IPS-18a (cell line): ENCODE data around the gene ROBO2.

Source experiments
- H3K27ac ChIP-seq: one replicate; pipeline ENCODE4 v1.5.1; 2013; ENCODE audit warnings: low read length
- H3K27me3 ChIP-seq: one replicate; pipeline ENCODE4 v1.6.1; 2013; ENCODE audit warnings: mild to moderate bottlenecking, low read length; ENCODE audit not compliant: control insufficient read depth, insufficient read depth
- H3K36me3 ChIP-seq: one replicate; pipeline ENCODE4 v1.6.1; 2013; ENCODE audit warnings: low read depth, low read length; ENCODE audit not compliant: control insufficient read depth
- H3K4me1 ChIP-seq: one replicate; pipeline ENCODE4 v1.6.1; 2013; ENCODE audit warnings: low read depth, low read length; ENCODE audit not compliant: control insufficient read depth
- H3K4me3 ChIP-seq: one replicate; pipeline ENCODE4 v1.5.1; 2013; ENCODE audit warnings: low read length
- H3K9ac ChIP-seq: one replicate; pipeline ENCODE4 v1.6.1; 2013; ENCODE audit warnings: mild to moderate bottlenecking, low read length, moderate library complexity
- H3K9me3 ChIP-seq: one replicate; pipeline ENCODE4 v1.6.1; 2013; ENCODE audit warnings: low read depth, low read length; ENCODE audit not compliant: control insufficient read depth

The ROBO2 gene

DNA sequence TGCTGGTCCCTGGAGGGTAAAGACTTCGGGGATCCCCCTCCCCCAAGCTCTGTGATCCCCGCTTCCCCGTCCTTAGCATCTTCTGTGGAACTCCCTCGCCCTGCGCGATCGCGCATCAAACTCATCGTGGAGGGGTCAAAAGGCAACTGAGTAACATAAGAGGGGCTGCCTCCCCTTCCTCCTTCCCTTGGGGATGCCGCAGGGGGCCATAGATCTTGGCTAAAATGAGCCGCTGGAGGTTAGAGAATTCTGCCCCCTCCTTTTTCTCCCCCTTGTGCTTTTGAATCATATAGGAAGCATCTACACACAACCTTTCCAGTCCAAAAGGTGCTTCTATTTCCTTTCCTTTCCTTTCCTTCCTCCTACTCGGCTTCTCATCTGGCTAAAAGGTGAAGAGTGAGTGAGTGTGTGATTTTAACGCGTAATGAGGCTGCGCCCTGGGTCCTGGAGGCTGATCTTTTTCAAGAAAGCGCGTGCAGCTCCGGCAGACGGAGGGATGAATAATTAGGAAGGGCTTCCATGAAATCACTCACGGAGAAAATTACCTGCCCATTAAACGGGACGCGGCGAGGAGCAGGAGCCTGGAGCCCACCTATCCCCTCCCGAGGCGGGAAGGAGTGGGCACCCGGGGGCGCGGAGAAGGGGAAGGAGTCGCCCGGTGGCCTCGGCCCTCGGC, 831 bp upstream of the ROBO2 start:
- peak overlapping the region; percentile 81 for H3K4me3 ChIP-seq
- peak overlapping the region; percentile 57 for H3K9ac ChIP-seq
- H3K27me3 ChIP-seq, result peaks cover 24% of the 10 kb centered on the region
- no peaks in the 10 kb centered on the region for H3K36me3 ChIP-seq
- H3K4me1 ChIP-seq, result peaks cover 14% of the 10 kb centered on the region
- no peak overlapping the region for H3K27ac ChIP-seq
- no peaks in the 10 kb centered on the region for H3K9me3 ChIP-seq

DNA sequence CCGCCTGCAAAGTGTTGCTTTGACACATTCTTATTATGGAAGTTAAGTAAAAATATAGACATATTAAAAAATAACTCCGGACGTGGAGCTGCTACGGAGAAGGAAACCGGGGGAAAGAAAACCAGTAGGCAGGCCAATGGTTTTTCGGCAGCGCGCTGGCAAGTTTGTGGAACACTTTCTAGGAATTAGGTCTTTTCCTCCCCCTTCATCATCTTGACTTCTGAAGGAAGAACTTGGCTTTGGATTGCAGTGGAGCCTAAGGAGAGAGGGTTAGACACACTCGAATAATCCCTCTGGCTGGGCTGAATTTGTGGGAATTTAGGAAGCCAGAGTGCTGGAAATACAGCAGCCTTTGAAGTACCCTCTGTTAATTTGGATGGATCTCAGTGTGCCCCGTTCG, 317 bp downstream of the ROBO2 start:
- no peak overlapping the region for H3K9ac ChIP-seq
- no peaks in the 10 kb centered on the region for H3K36me3 ChIP-seq
- peaks cover 14% of the 10 kb centered on the region for H3K4me1 ChIP-seq
- H3K9me3 ChIP-seq, result no peaks in the 10 kb centered on the region
- H3K27ac ChIP-seq, result no peak overlapping the region
- peak overlapping the region; percentile 81 for H3K4me3 ChIP-seq
- peaks cover 24% of the 10 kb centered on the region for H3K27me3 ChIP-seq

DNA sequence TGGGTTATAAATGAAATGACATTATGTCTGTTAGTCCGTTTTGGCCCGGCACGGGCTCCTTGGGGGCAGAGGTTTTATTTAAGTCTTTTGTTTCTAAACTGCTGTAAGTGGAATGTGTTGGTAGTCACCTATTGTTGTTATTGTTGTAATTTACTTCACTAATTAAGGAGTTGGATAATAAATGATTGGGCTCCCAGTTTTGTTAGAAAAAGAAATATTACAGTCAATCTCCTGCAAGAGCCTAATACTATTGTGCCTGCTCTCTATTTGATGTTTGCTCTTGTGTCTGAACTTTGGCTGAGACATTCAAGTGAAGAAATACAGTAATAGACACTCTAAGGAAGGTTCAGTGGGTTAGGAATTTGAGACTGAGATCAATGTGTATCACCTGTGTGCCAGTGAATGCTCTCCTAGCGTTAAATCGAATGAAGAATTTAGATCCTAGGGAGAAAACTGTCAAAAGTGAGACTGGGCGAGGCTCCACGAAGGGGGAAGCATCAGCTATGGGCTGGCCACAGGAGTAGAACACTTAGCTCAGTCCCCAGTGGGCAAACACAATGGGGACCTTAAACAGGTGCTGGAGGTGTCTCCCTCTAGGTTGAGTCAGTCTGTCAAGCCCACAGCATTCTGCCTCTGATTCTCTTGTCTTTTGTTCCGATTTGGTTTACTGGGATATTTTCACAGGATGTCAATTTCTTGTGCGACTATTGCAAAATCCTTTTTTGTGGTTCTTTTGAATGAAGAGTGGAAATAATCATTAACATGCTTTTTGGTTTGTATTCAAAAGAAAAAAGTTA, 1.2 kb downstream of the ROBO2 start:
- Histone ChIP-seq H3K9ac (no peak overlapping the region), H3K4me3 (peak overlapping the region; percentile 81), H3K4me1 (peaks cover 14% of the 10 kb centered on the region), H3K27ac (no peak overlapping the region), H3K9me3 (no peaks in the 10 kb centered on the region), H3K36me3 (no peaks in the 10 kb centered on the region), H3K27me3 (peaks cover 24% of the 10 kb centered on the region)

DNA sequence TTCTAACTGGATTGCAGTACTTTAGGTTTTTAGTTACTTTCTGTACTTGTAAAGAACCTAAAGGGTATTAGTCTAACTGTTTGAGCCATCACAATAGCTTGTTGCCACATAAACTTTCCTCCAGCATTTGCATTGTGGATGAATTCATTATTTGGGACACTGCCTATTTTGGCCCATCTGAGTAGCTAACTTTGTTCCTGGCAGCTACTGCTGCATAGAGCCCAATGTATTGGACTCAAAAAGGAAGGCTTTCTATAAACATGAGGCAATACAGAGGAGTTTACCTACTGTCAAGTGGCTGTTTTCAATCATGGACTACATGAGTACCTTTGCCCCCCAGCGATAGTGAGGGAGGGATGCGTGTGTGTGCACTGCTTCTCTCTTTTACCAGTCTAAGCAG, 1.9 kb downstream of the ROBO2 start:
- no peaks in the 10 kb centered on the region for H3K9me3 ChIP-seq
- H3K9ac ChIP-seq, result no peak overlapping the region
- peak overlapping the region; percentile 81 for H3K4me3 ChIP-seq
- H3K27me3 ChIP-seq, result peaks cover 24% of the 10 kb centered on the region
- H3K36me3 ChIP-seq, result no peaks in the 10 kb centered on the region
- no peak overlapping the region for H3K27ac ChIP-seq
- peaks cover 14% of the 10 kb centered on the region for H3K4me1 ChIP-seq

DNA sequence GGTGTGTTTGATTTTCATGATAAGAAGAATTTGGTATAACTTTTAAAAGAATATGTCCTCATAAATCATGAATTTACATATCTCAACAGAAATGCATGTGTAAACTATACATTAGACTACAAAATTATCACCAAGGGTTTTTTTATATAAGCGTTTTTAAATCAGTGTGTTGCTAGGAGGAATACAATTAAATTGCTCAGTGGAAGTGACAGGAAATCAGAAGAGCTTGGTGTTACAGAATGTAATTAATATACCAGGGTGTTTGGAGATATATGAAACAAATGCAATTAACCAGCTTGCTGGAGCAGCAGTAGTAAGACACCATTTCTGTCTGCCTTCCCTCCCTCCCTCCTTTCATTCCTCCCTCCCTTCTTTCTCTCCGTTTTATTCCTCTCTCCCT, 2.4 kb downstream of the ROBO2 start:
- Histone ChIP-seq H3K4me1 (peaks cover 14% of the 10 kb centered on the region), H3K27me3 (peaks cover 24% of the 10 kb centered on the region), H3K36me3 (no peaks in the 10 kb centered on the region), H3K9ac (no peak overlapping the region), H3K9me3 (no peaks in the 10 kb centered on the region), H3K4me3 (no peak overlapping the region), H3K27ac (no peak overlapping the region)

DNA sequence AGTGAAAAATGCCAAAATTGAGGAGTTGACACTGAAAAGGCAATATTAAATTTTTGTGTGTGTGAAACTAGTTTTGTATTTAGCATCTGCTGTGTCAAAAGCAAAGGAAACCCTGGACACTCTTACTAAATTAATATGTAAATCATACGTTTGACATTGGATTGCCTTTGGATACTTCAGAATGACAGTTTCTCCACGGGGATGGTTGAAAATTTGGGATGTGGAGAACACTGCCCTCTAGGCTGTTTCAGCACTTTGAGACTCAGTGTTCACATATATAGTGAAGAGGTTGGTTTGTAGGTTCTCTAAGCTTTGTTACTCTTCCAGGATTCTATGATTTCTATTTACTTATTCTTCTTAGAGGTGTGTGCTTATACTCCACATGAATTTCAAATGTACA, 3.0 kb downstream of the ROBO2 start:
- Histone ChIP-seq H3K36me3 (no peaks in the 10 kb centered on the region), H3K27me3 (peaks cover 24% of the 10 kb centered on the region), H3K9ac (no peak overlapping the region), H3K4me1 (peaks cover 14% of the 10 kb centered on the region), H3K9me3 (no peaks in the 10 kb centered on the region), H3K4me3 (no peak overlapping the region), H3K27ac (no peak overlapping the region)

DNA sequence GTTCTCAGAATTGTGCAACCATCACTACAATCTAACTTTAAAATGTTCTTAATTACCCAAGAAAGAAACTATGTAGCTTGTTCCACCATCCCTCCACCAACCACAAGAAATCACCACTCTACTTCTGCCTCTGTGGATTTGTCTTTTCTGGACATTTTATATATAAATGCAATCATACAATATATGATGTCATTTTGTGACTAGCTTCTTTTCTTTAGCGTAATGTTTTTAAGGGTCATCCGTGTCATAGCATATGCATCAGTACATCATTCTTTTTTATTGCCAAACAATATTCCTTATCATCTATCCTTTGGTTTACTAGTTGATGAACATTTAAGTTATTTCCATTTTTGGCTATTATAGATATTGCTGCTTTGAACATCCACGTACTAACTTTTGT, 5.8 kb downstream of the ROBO2 start:
- Histone ChIP-seq H3K9ac (no peak overlapping the region), H3K27ac (no peak overlapping the region), H3K27me3 (peaks cover 18% of the 10 kb centered on the region), H3K36me3 (no peaks in the 10 kb centered on the region), H3K4me3 (no peak overlapping the region), H3K9me3 (no peaks in the 10 kb centered on the region), H3K4me1 (peaks cover 10% of the 10 kb centered on the region)

DNA sequence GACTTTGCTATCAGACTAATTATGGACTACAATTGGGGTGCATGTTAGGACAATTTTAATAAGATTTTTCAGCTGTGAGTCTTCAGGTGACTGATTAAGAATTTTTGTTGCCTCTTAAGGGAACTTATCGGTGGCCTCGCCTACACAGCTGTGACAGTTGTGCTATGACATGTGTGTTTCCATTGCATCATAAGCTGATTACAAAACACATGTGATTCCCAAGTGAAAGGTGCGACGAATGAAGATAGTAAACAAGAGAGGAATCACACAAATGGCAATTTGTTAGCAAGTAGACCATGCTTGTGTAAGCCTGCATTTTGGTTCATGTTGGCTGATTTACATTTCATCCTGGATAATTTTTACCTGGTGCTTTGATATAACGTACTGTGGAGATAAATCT, 8.3 kb downstream of the ROBO2 start:
- H3K27me3 ChIP-seq, result no peaks in the 10 kb centered on the region
- no peaks in the 10 kb centered on the region for H3K9me3 ChIP-seq
- H3K4me3 ChIP-seq, result no peak overlapping the region
- H3K4me1 ChIP-seq, result peaks cover 22% of the 10 kb centered on the region
- H3K36me3 ChIP-seq, result no peaks in the 10 kb centered on the region
- no peak overlapping the region for H3K9ac ChIP-seq
- H3K27ac ChIP-seq, result no peak overlapping the region

DNA sequence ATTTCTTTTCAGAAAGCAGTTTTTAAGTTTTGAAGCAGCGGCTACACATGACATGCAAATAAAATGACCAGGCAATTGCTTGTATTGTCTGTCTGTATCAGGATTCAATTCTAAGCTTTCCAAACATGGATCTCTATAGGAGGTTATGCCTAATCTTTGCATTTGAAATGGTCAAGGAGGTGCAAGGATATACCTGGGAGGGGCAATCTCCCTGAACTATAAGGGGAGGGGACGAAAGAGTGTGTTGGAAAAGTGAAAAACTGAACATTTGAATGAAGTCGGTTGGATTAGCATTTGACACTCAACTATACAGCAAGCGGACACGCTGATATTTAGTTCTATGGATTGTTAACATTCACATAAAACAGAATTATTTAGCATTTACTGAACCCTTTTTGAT, 11.7 kb downstream of the ROBO2 start:
- Histone ChIP-seq H3K9ac (peak overlapping the region; percentile 1), H3K4me3 (no peak overlapping the region), H3K9me3 (no peaks in the 10 kb centered on the region), H3K4me1 (peaks cover 27% of the 10 kb centered on the region), H3K27ac (no peak overlapping the region), H3K36me3 (no peaks in the 10 kb centered on the region), H3K27me3 (no peaks in the 10 kb centered on the region)

GRCh38 chr3:77052051-77052501, 12.2 kb downstream of the ROBO2 start:
- Histone ChIP-seq H3K9me3 (no peaks in the 10 kb centered on the region), H3K27ac (no peak overlapping the region), H3K36me3 (no peaks in the 10 kb centered on the region), H3K9ac (no peak overlapping the region), H3K27me3 (no peaks in the 10 kb centered on the region), H3K4me3 (no peak overlapping the region), H3K4me1 (peaks cover 27% of the 10 kb centered on the region)

GRCh38 chr3:77052733-77053670, 13.1 kb downstream of the ROBO2 start:
- Histone ChIP-seq H3K27me3 (no peaks in the 10 kb centered on the region), H3K4me3 (no peak overlapping the region), H3K4me1 (peaks cover 27% of the 10 kb centered on the region), H3K27ac (no peak overlapping the region), H3K9ac (no peak overlapping the region), H3K9me3 (no peaks in the 10 kb centered on the region), H3K36me3 (no peaks in the 10 kb centered on the region)
